Measurements from ENCODE around the gene TMEM87A.

TMEM87A gene

DNA sequence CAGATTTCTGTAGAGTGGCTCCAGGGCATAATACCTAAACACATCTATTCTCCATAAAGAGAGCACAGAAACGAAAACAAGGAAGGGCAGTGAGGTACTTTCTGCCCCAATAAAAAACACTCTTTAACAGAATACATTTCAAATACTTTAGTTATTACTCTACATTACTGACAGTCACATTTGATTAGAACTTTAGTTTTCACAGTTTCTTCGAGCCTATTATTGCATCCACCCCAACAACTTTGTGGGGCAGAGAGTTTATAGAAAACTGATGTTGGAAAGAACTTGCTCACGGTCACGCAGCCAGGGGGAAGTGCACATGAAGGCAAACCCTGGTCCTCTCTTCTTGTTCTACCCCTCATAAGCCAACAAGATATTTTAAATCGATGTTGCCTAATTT lies 74.1 kb downstream of the TMEM87A start:
- no peak for DNase-seq

DNA sequence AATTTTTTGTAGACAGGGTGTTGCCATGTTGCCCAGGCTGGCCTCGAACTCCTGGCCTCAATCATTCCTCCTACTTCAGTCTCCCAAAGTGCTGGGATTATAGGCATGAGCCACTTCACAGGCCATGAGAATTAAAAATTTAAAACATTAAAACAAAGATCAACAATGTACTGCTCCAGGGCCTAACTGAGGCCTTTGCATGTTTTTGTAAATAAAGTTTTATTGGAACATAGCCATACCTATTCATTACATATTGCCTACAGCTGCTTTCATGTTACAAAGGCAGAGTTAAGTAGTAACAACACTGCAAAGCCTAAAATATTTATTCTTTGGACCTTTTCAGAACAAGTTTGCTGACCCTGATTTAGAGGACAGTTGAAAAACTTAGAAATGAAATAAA lies 74.7 kb downstream of the TMEM87A start:
- DNase-seq = no peak

DNA sequence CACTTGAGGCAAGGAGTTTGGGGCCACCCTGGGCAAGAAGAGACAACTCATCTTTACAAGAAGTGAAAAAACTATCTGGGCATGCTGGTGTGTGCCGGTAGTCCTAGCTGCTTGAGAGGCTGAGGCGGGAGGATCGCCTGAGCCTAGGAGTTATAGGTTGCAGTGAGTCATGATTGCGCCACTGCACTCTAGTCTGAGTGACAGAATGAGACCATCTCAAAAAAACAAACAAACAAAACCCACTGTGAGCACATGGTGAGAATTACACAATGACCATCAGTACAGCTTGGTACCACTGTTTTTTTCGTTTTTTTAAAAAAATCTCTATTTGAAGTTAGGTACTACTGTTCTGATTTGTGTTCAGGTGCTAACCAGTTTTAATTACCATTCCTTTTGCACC lies 78.7 kb downstream of the TMEM87A start:
- DNase-seq = peak; percentile 77

DNA sequence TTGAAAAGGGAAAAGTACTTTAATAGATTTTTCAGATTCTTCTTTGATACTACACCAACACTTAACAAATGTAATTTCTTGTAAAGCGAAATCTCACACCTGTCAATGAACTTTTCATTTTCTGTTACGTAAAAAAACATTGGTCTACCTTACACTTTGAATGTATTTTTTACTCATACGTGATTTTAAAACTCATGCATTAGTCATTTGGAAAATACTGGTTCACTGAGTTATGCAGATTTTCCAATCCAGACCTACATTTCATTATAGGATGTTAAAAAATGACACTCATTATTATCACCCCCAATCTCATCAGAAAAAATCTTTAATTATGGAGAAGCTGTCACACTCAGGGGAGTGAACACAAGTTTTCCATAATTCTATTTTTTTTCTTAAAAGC lies 79.8 kb downstream of the TMEM87A start:
- no peak for DNase-seq

DNA sequence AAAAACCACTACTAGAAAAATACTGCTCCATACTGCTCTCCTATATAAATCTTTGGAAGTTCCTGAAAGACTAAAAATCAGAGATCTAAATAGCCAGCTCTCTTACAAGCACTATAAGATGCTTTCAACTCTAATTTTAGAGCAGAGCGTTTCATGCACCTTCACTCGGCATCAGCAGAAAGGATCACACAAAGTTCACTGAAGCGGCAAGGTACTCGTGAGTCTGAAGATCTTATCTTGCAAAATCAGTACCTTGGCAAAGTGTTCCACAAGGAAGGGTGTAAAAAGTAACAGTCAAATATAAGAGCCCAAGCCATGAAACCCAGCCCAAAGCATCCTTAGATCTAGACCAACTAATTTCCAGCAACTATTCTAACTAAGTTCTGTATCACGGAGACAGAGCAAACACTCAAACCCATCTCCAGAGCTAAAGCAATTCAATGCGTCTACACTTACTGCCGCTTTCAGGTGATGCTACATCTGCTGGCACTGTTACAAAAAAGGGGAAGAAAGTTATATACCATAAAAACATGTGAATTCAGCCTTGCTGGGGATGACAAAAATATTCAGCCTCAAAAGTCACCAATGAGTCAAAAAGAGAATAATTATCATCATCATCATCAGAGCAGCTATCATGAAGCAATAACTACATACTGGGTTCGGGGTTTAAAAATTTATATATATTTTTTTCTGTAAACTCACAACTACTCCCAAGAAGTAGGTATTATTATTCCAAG lies 81.5 kb downstream of the TMEM87A start:
- DNase-seq = no peak

DNA sequence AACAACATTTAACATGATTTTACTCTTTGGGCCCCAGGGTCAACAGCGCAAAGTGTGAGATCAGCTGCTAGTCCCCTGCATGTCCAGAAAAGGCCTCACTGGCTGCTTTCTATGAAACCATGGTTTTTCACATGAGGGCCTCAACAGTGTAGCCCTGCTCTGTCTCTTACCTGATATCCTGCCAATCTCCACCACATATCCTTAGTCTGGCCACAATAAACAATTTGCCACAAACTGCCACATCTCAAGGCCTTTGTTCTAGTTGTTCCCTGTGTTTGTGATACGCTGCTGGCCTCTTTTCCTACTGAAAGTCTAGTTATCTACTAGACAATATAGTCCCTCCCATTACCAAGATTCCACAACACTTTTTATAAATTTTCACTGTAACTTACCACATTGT lies 82.9 kb downstream of the TMEM87A start:
- no peak for DNase-seq

DNA sequence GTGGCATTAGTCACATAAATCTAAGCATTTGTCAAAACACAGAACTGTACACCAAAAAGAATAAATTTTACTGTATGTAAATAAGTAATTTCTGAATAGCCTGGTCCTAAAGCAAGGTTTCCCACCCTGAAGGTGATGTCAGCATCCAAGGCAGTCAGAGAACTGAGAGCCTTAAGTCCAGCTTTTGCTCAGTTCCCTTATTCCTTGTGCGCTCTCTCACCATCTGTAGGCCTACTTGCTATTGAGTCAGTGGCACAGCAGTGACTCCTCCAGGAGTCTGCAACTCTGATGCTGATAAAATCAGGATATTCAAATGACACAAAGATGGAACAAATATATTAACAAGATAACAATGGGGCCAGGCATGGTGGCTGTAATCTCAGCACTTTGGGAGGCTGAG lies 87.4 kb downstream of the TMEM87A start:
- no peak for DNase-seq

DNA sequence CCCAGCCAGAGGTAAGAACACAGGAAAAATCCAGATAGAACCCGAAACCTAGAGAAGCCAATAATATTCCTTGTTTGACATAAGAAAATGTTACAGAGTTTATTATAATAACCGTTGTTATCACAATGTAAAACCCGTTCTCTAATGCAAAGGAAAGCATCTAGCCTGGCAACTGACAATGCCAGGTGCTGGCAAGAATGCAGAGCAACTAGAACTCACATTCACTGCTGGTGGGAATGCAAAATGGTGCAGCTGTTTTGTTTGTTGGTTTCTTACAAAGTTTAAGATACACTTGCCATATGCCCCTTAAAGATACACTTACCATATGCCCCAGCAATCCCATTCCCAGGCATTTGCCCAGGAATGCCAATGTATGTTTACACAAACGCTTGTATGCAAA lies 88.5 kb downstream of the TMEM87A start:
- no peak for DNase-seq

DNA sequence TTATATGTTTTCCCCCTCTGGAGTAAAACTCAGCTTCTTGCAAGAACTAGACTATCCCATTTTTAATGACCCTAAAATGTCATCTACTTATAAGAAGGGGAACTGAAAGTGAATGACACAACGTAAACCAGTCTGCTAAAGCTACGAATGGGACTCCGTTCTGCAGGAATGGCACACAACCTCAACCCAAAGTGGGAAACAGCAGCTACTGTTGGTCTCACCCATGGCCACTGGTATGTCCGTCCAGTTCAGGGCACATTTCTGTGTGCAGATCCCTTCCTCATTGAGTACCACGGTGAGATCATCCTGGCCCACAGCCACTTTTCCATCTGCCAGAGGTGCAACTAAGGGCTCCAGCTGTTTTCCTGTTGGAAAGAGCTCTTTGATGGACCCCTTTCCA lies 88.9 kb downstream of the TMEM87A start:
- no peak for DNase-seq

DNA sequence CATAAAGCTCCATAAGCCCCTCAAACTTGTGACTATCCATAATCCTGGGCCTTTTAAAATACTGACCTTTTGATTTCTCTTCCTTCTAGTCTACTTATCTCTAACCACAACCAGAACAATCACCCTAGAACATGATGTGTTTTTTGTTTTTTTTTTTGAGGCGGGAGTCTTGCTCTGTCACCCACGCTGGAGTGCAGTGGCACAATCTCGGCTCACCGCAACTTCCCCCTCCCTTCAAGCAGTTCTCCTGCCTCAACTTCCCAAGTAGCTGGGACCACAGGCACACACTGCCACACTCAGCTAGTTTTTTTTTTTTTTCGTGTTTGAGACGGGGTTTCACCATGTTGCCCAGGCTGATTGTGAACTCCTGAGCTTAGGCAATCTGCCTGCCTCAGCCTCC lies 90.3 kb downstream of the TMEM87A start:
- no peak for DNase-seq

DNA sequence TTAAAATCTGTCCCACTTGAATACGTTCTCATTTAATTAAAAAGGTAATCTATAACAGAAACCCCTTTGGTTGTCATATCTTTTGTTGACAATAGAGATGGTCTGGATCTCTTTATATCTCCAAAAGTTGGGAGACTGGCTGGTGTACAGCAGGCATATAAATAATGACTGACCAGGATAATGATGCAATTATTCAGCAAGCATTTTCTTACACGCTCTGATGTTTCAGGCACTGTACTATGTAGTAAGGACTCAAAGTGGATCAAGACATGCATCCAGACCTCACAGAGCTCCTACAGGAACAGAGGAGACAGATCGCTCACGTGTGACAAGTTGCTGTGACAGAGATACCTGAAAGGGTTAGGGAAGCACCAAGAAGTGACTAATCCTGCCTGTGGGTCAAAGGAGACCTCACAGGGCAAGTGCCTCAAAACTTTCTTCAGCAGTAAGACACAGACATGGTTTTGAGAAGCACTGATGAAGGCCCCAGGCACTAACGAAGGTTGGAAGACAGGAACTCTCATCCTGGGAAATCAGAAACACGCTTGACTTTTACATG lies 90.8 kb downstream of the TMEM87A start:
- DNase-seq = no peak

DNA sequence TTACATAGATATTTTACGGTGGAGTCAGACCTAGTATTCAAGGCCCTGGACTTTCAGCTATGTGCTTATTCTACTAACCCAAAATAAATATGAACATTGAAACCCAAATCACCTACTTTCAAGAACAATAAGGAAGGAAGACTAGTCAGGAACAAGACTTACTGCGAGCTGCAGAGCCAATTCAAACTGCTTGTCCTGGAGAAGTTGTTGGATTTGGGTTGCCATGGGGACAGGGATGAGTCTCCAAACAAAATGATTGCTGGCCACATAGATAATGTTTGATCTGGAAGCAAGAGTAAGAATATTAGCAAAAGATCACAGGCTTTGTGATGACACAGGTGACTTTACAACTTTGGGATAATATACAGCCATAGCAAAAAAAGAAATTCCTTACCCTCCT lies 95.2 kb downstream of the TMEM87A start:
- no peak for DNase-seq

DNA sequence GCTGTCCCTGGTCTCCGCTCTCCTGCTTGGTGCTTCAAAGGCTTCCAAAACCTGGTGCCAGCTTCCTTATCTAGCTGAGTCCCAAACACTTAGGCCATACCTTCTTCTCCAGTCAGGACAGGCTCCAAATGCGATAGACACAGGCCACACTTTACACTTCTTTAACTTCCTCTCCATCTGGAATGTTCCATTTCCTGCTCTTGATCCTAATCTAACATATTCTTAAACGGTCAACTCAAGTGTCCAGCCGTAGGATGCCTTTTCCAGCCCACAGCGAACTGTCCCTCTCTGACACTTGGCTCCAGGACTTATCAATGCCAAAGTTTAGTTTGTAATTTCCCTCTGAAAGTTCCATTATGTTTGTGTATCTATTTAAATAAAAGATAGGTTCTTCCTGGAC lies 97.6 kb downstream of the TMEM87A start:
- DNase-seq = no peak

DNA sequence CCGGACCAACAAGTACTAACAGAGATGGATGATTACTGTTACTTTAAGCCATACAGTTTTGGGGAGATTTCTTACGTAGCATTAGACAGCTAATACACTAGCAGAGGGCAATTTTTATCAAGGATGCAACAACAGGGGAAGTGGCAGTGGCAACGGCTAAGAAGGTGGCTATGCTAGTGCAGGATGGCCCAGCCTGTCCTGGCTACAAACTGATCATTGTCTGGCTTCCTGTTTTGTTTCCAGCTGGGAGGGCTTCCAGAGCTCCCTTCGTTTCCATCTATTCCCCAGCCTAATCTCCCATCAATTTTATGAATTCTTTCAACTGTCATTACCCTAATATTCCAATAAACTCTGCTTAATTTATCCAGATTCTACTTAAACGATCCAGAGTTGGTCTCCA lies 100.8 kb downstream of the TMEM87A start:
- DNase-seq = no peak

DNA sequence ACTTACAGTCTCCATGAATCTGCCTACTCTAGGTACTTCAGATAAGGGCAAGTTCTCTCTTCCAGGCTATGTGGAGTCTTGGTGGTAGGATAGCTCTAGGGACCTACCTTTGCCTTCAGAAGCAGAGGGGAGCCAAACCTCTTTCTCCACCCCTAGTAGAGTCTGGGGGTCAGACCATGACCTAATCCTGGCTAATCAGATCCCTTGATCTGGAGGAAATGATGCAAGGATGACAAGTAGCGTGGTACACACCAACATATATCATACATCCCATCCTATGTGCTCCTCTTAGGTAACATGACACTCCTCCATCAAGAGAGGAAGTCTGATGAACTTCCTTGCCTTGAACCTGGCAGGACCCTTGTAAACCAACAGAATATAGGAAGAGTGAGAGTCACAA lies 101.4 kb downstream of the TMEM87A start:
- no peak for DNase-seq

DNA sequence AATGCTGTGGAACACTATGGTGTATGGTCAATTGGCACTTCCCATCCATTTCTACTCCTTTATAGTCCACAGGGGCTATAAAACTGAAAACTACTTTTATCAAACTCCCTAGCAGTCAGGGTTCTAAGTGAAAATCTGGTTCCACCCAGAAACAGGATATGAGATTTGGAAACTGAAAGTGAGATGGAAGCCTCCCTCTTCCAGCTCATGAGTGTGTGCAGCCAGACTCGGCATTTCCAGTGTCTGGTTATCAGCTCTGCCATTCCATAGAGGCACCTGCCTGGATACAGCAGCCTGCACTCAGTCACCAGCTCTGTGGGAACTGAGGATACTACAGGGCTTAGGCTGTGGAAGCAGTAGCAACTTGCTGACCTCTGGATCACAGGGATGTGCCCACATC lies 102.1 kb downstream of the TMEM87A start:
- no peak for DNase-seq

DNA sequence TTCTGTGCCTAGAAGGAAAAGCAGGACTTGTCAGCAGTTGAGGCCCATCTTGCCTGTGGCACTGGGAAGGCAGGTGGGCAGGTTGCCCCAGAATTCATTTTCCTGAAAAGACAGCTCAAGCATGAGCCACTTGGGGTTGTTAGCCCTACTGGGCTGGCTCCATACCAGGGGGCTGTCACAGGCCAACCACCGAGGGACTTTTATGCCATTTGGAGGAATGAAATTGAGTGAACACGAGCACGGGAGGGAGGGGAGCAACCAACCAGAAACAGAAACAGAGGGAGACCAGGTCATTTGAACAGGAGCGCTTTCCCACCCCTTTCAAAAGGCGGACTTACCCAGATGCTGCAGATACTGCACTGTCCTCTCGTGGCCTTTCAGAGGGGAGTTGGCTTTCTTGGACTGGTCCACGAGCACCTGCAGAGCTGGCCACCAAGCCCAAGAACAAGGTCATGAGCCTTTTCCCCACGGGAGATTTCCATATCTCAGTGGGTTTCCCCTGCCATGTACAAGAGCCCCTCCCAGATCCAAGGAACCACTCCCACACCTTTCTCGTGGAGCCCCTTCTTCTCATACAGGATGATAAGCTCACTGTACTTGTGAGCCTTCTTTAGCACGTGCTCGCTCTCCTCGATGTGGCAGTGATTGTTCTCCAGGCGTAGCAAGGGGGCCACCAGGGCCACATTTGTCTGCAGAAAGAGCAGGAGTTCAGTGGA lies 106.8 kb downstream of the TMEM87A start:
- no peak for DNase-seq

DNA sequence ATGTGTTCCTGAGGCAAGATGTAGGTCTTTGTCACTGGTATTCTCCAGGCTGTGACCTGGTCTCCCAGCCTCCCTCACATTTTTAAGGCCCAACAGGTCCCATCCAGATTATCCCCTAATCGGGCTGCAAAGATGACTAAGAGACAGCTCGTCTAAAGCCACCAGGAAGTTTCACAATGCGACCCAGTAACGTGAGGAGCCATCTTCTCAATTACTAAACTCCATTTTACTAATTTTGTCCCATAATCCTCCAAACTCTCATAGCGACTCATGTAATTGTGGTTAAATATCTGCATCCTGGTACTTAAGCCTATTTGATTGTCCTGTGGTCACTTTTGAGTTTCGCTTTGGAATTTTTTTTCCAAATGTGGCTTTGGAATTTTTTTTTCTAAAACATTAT lies 108.1 kb downstream of the TMEM87A start:
- DNase-seq = no peak

DNA sequence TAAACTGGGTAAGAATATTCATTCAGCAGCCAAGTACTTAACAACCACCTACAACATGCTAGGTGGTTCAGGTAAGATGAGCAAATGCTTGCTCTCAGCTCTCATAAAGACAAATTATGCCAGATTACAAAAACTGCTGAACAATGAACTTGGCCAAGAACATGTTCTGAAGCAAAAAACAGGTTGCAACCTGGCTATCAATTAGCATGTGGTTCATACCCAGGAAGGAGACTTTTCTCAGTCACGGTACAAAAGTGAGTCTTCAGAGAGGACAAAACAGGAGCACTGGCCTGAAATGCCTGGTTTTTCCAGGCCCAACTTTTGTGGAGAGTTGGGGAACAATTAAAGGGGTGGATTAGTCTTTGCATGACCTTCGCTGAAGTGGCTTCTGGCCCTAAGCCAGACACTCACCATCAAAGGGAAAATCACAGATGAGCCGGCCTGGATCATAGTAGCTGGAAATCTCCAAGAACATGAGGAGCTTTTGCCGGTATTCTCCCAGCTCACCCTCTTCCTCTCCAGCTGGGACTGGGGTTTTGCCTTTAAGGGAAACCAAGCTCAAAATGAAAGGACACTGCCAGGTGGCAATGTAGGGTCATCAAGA lies 109.2 kb downstream of the TMEM87A start:
- DNase-seq = no peak

DNA sequence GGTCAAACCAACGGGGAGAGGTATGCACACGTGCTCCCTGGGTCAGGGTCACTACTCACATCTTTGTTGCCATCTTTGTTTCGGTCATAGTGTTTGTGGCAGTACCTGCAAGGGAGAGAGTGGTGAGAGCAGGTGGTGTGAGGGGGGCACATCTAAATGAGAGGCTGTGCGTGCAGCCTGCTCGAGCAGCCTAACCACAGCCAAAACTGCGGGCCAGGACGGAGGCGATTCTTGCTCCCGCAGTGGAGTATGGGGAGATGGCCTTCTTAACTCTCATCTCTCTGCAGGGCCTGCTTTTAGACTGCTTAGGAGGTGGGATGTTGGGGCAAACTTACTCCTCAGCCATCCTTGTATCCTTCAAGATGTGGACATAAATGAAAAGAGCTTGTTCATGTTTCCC lies 109.9 kb downstream of the TMEM87A start:
- no peak for DNase-seq
